NCI-H2227 treated with DMSO at 0.1 percent for 48 hours (cell line): ENCODE measurements around the gene INCENP.
"Not testable (repeated sequence)": the region's sequence is repeated elsewhere in the genome, so short reads cannot be mapped to it uniquely, and the experiment has no call there.

Experiments used
- DNase-seq: peaks from one replicate; lab custom pipeline; 2025; lab: John Stamatoyannopoulos, UW

INCENP gene

GRCh38 chr11:62171261-62171723 is 47.5 kb downstream of the INCENP start:
- DNase-seq = peak; percentile 59

- DNase-seq = no peak
These were observed 48.5 kb downstream of the INCENP start for GRCh38 chr11:62172294-62172693.

GRCh38 chr11:62176766-62177165 is 53.0 kb downstream of the INCENP start:
- DNase-seq = no peak

- DNase-seq = no peak
These were observed 56.2 kb downstream of the INCENP start for GRCh38 chr11:62179995-62180394.

GRCh38 chr11:62181097-62181496 is 57.3 kb downstream of the INCENP start:
- no peak for DNase-seq

GRCh38 chr11:62182147-62182891 is 58.5 kb downstream of the INCENP start:
- no peak for DNase-seq

GRCh38 chr11:62186195-62186594 is 62.4 kb downstream of the INCENP start:
- DNase-seq = no peak

- DNase-seq = no peak
These were observed 66.2 kb downstream of the INCENP start, which contains the start of gene SCGB1D1 for GRCh38 chr11:62190011-62190410. TSS of gene SCGB1D1 (plus strand) at chr11:62190216. CDS start at chr11:62190285, 69 bp downstream.

- DNase-seq = no peak
These were observed 70.1 kb downstream of the INCENP start for GRCh38 chr11:62193952-62194351.

GRCh38 chr11:62195010-62195409 is 71.2 kb downstream of the INCENP start:
- DNase-seq = not testable (repeated sequence)

GRCh38 chr11:62195945-62196344 is 72.1 kb downstream of the INCENP start:
- DNase-seq = no peak

GRCh38 chr11:62197400-62197799 is 73.6 kb downstream of the INCENP start:
- not testable (repeated sequence) for DNase-seq

- DNase-seq = no peak
These were observed 77.6 kb downstream of the INCENP start for GRCh38 chr11:62201376-62201775.
